A172 (cell line): Measurements from ENCODE around the gene CTR9. TPM values are rescaled to one million over a fixed set of nuclear protein-coding genes. Genes with fewer than 3 reads are reported as not detected.

Experiments used
- DNase-seq: peaks from one replicate; pipeline ENCODE4 v3.0.0-alpha.2; 2015; ENCODE audit warnings: low spot score
- total RNA-seq: library from RNA; depleted of rRNA; stranded (reverse); fragments of >200 nt; shearing (Covaris generic); gene quantifications from 2 replicates; pipeline ENCODE4 v1.2.3, GENCODE V29; 2014; rRNA removed

CTR9 gene
- total RNA-seq: 22.6 and 23.1 TPM in 2 replicates

DNA sequence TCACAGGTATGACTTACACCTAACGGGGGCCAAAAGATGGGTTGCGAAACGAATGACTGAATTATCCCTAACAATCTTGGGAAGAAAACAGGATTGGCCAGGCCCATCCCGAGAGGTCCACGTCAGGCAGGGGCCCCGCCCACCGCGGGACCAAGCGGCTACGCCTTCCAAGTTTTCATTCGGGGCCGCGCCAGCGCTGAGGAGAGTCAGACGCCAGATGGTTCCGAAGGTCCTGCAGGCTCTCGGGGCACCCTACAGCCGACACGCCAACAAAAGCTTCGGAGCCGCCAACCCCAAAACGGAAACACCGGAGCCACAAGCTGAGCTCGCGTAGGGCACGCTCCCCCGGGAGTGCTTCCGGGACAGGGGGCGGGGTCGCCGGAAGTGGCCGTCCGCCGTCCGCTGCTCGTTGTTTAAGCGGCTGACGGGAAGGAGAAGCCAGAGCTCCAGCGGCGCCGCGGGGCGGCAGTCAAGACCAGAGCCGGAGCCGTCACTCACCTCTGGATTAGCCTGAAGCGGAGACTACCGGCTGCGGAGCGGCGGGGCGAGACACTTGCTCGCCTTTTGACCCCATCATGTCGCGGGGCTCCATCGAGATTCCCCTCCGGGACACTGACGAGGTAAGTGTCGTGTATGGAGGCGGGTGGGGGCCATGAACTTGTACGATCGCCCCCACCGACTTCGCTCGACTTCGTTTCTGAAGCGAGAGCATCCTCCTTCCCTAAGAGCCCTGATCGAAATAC lies at the start of gene CTR9:
Gene CTR9 (plus strand): TSS at position 409 of the 743 bp plus-strand sequence. CDS start 167 bp downstream, at position 576.
- peak; percentile 90 for DNase-seq

DNA sequence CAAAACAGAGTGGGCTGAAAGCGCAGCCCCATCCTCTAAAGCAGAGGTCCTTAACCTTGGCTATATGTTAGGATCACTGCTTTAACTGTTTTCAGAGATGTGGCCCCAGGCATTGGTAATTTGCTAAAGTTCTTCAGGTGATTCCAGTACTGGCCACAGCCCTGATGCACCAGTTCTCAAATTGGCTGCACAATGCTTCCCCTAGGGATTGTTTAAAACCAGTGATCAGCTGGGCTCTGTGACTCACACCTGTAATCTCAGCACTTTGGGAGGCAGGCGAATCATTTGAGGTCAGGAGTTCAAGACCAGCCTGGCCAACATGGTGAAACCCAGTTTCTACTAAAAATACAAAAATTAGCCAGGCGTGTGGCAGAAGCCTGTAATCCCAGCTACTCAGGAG lies 49.1 kb upstream of the CTR9 start:
- DNase-seq: peak; percentile 15

DNA sequence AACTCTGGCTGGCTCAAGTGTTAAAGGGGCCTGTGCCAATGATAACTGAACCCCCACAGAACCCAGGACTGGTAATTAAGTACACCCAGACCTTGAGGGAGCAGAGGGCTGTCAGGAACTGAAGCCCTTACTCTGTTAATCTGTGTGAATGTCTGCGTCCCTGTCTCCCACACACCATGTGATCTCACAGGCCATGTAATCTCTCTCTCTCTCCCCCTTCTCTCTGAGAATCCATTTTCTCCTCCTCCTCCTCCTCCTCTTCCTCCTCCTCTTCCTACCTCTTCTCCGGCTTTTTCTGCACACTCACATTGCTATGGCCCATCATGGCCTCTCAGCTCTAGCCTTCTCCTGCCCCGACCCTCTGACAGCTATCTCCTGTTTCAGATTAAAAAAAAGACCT lies 42.9 kb upstream of the CTR9 start:
- no peak for DNase-seq

DNA sequence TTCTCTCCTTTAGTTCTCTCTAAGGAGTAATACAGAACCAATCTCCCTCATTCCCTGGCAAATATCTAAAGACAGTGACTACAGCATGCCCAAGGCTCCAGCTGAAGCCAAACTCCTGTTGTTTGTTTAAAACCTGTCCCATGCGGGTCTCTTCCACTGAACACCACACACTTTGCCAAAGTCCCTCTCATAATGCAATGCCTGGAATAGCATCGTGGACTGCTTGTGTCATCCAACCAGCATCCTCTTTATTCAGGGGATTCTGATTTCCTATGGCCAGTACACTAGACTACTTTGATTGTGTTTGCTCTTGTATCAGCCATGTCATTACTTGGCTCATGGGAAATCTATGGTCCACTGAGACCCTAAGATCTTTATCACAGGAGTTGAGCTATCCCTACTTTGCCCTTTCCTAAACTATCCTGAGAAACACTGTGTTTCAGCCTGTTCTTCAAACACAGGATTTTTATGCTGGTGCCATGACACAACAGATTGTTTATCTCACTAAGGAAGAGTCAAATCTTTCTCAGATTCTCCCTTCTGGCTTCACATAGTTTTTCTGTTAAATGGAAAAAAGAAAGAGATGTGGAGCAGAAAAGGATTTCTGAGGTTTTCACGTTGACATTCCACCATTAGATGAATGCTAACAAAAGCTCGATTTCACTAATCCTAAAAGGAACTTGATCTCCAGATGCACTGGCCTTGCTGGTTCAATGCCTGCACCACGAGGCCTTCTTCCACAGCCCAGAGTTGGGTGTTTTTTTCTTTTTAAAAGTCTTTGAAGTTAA lies 41.6 kb upstream of the CTR9 start:
- no peak for DNase-seq

DNA sequence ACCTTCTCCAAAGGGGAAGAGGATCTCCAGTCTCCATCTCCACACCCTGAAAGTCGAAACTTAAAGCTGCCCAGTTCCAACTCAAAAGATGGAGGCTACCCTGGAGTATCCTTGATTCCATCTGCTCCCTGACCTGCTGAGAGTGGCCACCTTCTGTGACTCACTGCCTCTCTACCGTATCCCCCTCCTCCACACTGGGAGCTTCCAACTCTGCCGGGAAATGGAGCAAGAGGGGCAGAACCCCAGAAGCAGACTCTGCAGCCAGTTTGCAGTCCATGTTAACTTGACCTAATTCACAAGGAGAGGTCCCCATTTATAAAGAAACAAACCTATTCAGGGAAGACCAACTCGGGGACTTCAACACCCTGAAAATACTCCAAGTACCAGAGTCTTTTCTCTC lies 35.5 kb upstream of the CTR9 start:
- DNase-seq: no peak

DNA sequence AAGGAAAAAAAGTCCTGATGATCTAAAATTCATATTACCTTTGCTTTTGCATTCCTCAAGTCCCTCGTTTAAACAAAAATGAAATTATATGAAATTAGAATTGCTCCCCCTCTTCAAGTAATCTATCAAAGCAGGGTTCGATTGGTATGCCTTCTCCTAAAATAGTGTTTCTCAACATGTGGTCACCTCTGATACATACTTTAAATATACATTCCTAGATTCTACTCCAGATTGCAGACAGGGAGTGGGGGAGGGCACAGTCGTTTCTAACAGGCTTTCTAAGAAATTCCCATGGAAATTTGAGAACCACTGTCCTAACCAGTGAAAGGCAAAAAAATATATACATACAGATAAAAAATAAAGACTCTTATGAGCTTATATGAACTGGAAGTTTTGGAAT lies 34.9 kb upstream of the CTR9 start:
- DNase-seq: no peak

DNA sequence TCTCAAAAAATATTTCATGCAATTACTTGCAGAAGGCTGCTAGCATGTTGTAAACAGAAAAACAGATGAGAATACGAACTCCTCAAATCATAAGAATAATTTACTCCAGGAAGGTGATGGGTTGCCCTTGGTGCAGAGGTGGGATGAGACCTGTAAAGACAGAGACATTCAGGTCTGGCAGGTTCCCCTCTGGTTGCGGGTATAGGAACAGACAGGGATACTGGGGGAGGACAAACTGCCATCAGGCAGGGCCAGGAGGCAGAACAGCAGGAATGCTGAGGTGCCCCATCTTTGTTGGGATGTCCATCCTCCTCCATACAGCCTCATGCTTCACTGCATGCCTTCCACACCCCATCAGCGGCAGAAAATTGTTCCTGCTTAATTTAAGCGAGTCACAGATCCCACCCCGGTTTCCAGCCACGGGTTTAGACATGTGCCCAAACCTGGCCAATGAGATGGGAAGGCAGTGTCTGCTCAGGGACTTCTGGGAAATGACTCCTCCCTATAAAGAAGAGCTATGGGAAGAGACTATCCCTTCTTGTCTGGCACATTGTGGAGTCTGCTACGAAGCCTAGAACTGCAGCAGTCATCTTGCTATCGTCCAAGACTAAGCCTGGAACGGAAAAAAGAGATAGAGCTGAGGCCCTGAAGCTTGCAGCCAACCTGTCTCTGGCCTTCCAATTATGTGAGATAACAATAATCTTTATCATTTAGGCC lies 34.3 kb upstream of the CTR9 start:
- no peak for DNase-seq

DNA sequence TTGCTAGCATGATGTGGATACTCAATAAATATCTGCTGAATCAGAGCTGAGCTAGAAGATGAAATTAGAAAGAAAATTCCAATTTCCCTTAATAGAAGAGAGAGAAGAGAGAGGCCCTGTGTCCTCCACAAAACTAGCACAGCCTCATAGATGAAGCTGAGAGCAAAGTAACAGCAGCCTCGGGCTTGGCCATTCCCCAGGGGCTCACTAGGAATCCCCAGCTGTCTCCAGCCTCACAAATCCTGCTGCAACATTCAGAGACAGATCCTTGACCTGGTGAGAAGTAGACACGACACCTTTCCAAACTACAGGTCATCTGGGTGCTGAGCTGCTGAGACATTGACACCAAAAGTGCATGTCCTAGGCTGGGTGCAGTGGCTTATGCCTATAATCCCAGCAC lies 31.4 kb upstream of the CTR9 start:
- DNase-seq: no peak

DNA sequence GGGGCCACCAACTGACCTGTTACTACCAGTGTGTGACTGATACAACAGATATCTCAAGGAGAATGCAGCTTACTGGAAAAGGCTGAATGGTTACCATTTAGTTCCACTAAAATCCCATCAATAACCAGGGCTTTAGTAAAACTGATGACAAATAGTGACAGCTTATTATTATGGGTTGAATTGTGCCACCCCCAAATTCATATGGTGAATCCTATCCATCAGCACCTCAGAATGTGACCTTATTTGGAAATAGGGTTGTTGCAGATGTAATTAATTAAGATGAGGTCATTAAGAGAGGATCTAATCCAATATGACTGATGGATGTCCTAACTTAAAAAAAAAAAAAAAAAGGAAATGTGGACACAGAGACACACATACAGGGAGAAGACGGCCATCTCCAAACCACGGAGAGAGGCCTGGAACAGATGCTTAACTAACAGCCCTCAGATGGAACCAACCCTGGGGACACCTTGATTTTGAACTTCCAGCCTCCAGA lies 30.1 kb upstream of the CTR9 start:
- DNase-seq: no peak

DNA sequence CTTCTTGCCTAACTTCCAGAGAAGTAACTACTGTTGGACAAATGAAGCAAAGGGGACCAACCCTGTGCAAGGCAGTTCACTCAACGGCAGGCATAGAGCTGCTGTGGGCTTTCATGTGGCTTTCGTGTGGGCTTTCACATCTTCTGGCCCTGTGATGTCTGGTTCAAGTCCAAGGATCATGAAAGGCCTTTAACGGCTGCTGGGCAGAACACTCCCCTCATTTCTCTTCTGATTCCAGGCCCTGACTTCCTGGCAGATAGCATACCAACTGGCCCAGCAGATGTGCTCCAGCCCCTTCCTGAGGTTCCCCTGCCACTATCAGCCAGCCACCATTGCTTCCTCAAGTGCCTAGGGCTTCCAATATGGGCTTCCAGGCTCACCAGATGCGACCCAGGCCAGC lies 28.7 kb upstream of the CTR9 start:
- no peak for DNase-seq

DNA sequence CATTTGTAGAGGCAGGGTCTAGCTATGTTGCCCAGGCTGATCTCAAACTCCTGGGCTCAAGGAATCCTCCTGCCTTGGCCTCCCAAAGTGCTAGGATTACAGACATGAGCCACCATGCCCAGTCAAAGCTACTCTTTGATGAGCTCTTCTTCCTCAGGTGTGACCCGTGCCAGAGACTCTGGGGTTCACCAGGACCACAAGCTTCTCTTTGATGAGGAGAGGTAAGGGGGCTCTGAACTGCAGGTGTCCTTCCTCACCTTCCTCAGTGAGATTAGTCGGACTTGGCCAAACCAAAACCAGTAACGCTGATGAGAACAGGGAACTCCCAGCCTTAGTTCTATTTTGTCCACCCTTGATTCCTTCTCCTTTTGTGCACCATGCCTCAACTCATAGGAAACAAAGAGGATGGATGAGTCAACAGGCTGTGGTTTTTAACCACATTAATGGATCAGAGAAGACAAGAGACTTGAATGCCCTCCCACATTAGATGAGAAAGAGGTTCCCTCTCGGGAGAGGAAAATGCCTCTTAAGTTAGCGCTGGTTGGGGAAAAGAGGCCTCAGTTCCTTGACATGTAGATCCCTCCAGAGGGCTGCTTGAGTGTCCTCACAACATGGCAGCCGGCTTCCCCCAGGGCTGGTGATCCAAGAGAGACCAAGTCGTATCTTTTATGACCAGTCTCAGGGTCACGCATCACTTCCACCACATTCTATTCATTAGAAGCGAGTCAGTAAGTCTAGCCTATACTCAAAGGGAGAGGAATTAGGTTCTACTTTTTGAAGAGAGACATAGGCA lies 25.7 kb upstream of the CTR9 start:
- DNase-seq: peak; percentile 89

DNA sequence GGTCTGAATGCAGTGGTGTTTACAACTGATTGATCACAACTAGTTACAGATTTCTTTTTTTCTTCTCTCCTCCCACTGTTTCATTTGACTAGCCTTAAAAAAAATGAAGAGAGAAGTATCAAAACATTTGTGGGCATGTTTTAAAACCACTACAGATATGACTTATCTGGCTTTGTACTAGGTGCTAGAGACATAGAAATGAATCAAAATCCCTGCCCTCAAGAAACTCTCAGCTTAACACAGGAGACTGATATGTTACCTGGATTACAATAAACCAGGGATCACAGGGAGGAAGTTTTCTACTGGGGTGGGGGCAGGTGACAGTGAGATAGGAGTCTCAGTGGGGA lies 25.2 kb upstream of the CTR9 start:
- DNase-seq: no peak

DNA sequence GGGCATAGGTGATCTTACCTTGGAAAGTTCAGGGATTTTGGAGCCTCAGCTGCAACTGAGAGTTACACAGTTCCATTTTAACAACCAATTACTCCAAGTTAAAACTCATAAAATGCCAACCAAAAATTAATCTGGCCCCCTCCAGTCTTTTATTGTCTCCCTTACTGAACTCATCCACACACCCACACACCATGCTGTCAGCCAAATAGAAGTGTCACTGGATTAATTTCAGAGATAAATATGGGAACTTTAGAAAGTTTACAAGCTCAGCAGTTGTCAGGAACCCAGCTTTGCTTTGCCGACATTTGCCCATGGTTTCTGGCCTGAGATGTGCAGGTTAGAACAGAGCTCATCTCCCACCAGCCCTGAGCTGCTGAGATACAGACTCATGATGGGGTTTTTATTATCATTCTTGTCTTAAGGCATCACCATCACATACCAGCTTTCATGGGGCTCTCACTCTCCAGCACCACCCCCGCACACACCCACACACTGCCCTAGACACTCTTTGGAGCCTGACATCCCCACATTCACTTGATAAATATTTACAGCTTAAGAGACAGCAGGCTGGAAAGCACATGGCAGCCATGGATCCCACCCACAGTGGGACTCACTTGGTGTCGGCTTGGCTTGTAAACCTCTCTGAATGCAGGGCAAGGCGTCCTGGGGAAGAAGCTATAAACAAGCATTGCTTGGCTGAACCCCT lies 23.7 kb upstream of the CTR9 start:
- DNase-seq: no peak

DNA sequence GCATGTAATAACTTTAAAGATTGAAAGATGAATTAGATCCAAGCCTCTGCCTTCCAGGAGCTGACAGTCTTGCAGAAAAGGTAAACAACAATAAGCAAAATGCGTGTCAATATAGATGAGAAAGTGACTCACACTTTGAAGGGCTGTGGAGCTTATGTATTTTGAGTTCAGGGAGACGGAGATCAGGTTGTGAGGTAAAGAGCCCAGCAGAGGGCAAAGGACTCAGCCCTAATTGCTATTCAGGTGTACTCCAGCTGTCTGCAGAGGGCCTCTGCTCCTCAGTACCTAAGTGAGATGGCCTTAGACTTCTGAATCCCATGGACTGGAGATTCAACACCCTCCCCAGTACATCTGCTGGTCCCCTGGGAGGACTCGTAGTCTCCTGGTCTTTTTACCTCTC lies 22.9 kb upstream of the CTR9 start:
- no peak for DNase-seq

DNA sequence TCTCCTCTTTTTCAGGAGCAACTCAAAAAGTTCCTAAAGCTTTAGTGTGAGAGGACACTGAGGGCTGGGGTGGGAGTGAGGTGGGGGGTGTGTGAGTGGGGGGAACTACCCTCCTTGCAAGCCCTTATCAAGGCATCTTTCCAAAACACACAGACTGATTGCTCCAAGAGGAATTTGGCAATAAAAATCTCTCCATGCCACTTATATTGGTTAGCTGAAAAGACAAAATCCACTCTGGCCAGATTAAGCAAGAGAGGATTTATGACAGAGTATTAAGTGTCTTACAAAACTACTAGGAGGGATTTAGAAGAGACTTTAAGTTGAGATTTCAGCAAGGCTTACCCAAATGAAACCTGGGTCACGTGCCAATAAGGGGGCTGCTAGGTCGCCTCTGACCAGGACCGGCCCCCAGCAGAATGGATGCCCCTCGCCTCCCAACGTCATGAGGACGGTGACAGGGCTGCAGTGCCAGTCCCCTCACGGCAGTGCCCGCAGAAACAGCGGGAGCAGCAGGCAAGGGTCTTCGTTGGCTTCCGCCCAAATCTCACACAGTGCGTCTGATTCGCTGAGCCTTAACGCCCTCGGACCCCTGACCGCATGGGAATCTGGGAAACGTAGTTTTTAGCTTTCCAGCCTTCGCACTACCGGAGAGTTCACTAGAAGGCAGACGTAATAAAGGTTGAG lies 22.1 kb upstream of the CTR9 start:
- DNase-seq: no peak

DNA sequence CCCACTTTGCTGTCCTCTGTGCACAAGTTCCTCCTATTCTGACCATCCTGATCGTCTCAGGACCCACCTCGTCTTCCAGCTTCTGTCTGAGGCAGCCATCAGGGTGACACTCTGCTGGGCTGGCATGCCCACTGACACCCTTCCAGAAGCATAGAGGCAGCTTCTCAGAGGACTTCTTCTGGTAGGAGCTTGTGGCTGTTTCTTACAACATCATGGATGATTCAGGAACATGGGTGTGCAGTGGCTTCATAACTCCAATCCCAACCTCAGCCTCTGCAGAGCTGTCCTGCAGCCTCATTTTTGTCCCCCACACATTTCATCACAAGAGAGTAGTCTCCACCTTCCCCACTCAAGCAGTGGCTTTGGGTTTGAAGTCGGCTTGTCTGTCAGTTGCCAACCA lies 20.9 kb upstream of the CTR9 start:
- no peak for DNase-seq

DNA sequence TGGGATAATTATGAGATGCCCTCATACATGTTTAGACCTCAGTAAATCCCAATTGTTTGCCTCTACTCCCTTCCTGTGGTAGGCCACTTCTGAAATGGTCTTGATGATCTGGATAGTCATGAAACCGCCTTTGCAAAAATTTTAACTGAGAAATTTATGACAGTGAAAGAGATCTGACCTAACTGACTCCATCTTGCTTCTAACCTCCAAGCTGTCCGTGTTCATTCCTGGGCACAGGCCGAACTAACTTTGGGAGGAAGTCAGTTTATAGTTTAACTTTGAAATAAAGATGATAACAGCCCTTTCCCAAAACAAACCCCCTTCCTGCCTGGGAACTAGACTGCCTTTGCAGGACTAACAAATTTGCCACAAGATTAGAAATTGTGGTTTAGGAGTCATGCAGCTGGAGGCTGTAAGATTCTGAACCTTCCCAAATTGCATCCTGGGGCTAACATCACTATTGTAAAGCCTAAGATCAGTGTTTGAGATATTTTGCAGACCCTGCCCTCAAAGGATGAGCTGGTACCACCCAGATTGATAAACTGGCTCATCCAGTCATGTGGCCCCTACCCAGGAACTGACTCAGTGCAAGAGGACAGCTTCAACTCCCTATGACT lies 19.9 kb upstream of the CTR9 start:
- DNase-seq: no peak

DNA sequence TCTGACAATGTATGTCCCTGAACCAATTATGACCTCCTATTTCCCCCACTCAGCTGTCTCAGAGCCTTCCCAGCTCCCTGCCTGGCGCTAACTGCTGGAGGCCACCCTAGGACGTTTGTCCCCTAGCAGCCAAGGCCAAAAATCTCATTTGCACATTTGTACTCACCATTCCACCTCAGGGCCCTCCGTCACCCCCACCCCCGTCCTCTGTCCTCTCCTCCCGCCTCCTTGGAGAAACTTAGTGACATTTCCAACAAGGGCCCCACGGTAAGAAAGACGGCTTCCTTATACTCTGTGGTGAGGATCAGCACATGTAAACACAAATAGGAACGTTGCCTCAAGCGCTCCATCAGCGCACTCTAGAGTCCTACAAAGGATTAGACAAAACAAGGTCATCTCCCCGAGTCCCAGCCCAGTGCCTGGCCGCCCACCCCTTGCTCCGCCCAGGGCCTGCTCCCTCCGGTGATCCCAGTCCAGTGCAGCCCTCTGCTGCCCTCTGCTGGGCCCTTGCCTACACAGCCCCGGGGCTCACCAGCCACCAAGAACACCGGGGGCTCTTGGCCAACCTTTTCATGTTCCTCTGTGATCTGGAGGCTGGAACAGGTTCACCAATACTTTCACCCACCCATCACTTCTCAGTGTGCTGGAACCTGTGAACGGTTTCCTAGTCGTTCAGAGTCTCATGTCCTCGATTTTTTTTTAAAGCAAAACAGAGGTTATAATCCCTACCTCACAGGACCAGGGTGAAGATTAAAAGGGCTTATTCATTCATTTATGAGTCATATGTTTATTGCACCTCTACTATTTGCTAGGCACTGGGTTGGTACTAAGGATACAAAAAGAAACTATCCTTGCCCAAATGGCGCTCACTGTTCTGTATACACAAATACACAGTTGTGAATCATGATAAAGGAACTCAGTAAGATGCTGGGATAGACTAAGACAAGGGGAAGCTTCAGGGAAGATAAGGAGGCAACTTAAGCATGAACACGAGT lies 15.3 kb upstream of the CTR9 start:
- peak; percentile 95 for DNase-seq
